Testis (tissue), 2 donors: ENCODE results near the gene PA2G4.

Experiments used
- CTCF ChIP-seq, 3 experiments: fragments of 450-650 bp in 2 of 3; fragments of 200-600 bp in 1 of 3; sonication (generic) in 1 of 3; IDR thresholded peaks; one replicate each; pipeline ENCODE4 v1.5.1; 2016 to 2019; ENCODE audit warnings: antibody characterized with exemption in 3 of 3, mild to moderate bottlenecking in 2 of 3, moderate library complexity in 1 of 3
- POLR2A ChIP-seq: fragments of 450-650 bp; IDR thresholded peaks from one replicate; pipeline ENCODE4 v1.6.1; 2017; ENCODE audit warnings: antibody characterized with exemption, mild to moderate bottlenecking, moderate library complexity

GRCh38 chr12:56080556-56081138, 23.7 kb upstream of the PA2G4 start:
- TF ChIP-seq CTCF (IDR thresholded peaks at IDR 0.05) (no peak), POLR2A (no peak)
